K562 (cell line): Measurements from ENCODE around the gene TRMT1. TPM values are rescaled to one million over a fixed set of nuclear protein-coding genes. Genes with fewer than 3 reads are reported as not detected.
A peak's percentile ranks its signal among the peaks of the same experiment; 100 is the strongest.

Experiments
- ATF7 ChIP-seq: fragments of 450-650 bp; IDR thresholded peaks from 2 replicates; pipeline ENCODE4 v1.7.1; 2014; ENCODE audit warnings: mild to moderate bottlenecking, moderate library complexity
- BHLHE40 ChIP-seq: IDR thresholded peaks from 2 replicates; pipeline ENCODE4 v1.6.1; 2011; ENCODE audit warnings: low read length, improper control_type of control experiment
- CBFA2T3 ChIP-seq: fragments of 450-650 bp; IDR thresholded peaks from 2 replicates; pipeline ENCODE4 v1.6.1; 2017
- DNMT1 ChIP-seq: fragments of 450-650 bp; IDR thresholded peaks from 2 replicates; pipeline ENCODE4 v1.6.1; 2016; ENCODE audit warnings: antibody characterized with exemption, mild to moderate bottlenecking
- GTF2B ChIP-seq: IDR thresholded peaks from 2 replicates; pipeline ENCODE4 v1.6.1; 2011; ENCODE audit not compliant: insufficient read length; ENCODE audit errors: extremely low read depth
- HES1 ChIP-seq: fragments of 450-650 bp; IDR thresholded peaks from 2 replicates; pipeline ENCODE4 v1.6.1; 2016; ENCODE audit warnings: low read depth, mild to moderate bottlenecking, moderate library complexity
- LEF1 ChIP-seq: fragments of 450-650 bp; IDR thresholded peaks from 2 replicates; pipeline ENCODE4 v1.6.1; 2016; ENCODE audit warnings: mild to moderate bottlenecking
- NBN ChIP-seq: fragments of 450-650 bp; IDR thresholded peaks from 2 replicates; pipeline ENCODE4 v1.6.1; 2016; ENCODE audit warnings: low read depth, mild to moderate bottlenecking
- RBM14 ChIP-seq: fragments of 200-400 bp; formaldehyde crosslinking; IDR thresholded peaks from 2 replicates; pipeline ENCODE4 v1.6.1; 2018; ENCODE audit warnings: low read depth, mild to moderate bottlenecking, low read length, moderate library complexity, borderline replicate concordance; ENCODE audit not compliant: insufficient read depth
- RBM34 ChIP-seq: fragments of 200-400 bp; formaldehyde crosslinking; IDR thresholded peaks from 2 replicates; pipeline ENCODE4 v1.6.1; 2018; ENCODE audit warnings: low read length, borderline replicate concordance; ENCODE audit not compliant: insufficient read depth
- RFX7 ChIP-seq: fragments of 250-450 bp; sonication (Bioruptor Pico); IDR thresholded peaks from 2 replicates; pipeline ENCODE4 v1.5.1; 2021; ENCODE audit warnings: mild to moderate bottlenecking
- SUPT5H ChIP-seq: fragments of 450-650 bp; IDR thresholded peaks from 2 replicates; pipeline ENCODE4 v1.6.1; 2016
- ZBTB2 ChIP-seq: fragments of 450-650 bp; IDR thresholded peaks from 2 replicates; pipeline ENCODE4 v1.6.1; 2016; ENCODE audit warnings: antibody characterized with exemption
- ZBTB40 ChIP-seq, 2 experiments: fragments of 450-650 bp in 1 of 2; sonication (generic) in 1 of 2; formaldehyde crosslinking in 1 of 2; IDR thresholded peaks; 2 replicates each; pipeline versions ENCODE4 v1.7.1 to v1.9.0; 2016 to 2022; ENCODE audit warnings: inconsistent platforms in 1 of 2, mild to moderate bottlenecking in 1 of 2, missing genetic modification reagents in 1 of 2
- ZNF449 ChIP-seq: fragments of 250-450 bp; sonication (Bioruptor Pico); IDR thresholded peaks from 2 replicates; pipeline ENCODE4 v1.8.0; 2022; ENCODE audit warnings: moderate library complexity, mild to moderate bottlenecking, inconsistent platforms
- polyA plus RNA-seq, 8 experiments: library from polyadenylated mRNA; depleted of rRNA in 4 of 8; stranded (reverse) in 5 of 8; unstranded in 3 of 8; fragments of >200 nt; fragmentation: Nextera tagmentation in 2 of 8; fragmentation: Illumina TruSeq in 1 of 8; extraction: Ambion mirVana in 2 of 8; extraction: Trizol in 1 of 8; gene quantifications; 2 replicates each; pipeline versions ENCODE4 v1.2.1 to v1.2.3, GENCODE V29; 2011 to 2014; ENCODE audit warnings: inconsistent platforms in 1 of 8, missing spikeins in 1 of 8
- total RNA-seq, 7 experiments: library from RNA; depleted of rRNA in 6 of 7; stranded (reverse); fragments of >200 nt in 6 of 7; fragmentation: Illumina TruSeq in 2 of 7; extraction: Trizol in 2 of 7; gene quantifications; 2 replicates each; pipeline versions ENCODE4 v1.2.1 to v1.2.3, GENCODE V29; 2011 to 2021; ENCODE audit warnings: low replicate concordance in 1 of 7

TRMT1 gene
- total and polyA plus RNA-seq, 9 of the 15 experiments (the other 6 are each of a cell fraction or from before 2014, with no cell fraction given), result 5.8 to 158 (median 54.3) TPM

- TF ChIP-seq RBM14 (no peak), ATF7 (peak; percentile 71), DNMT1 (no peak), ZNF449 (CRISPR knock-in tag) (no peak), RBM34 (no peak), CBFA2T3 (no peak), BHLHE40 (peak; percentile 67), HES1 (no peak), ZBTB40 (IDR thresholded peaks at IDR 0.05) (peak; percentile 36; the same call in 1 of the 2 replicates), ZBTB40 (CRISPR knock-in tag; IDR thresholded peaks at IDR 0.05) (peak; percentile 51), GTF2B (no peak), ZBTB2 (0 out of 2 replicates have a peak, but pooled peaks have one; percentile 41), NBN (peak; percentile 30; the same call in 1 of the 2 replicates), SUPT5H (peak; percentile 71), RFX7 (CRISPR knock-in tag) (no peak), LEF1 (peak; percentile 18; the same call in 1 of the 2 replicates)
Observed at GRCh38 chr19:13154241-13154778, 37.8 kb upstream of the TRMT1 start (continued).
